CD4-positive, alpha-beta T cell treated with Interleukin-17A for 4 hours (primary cell): ENCODE data around the gene LHX8.
"Not testable (repeated sequence)": the region's sequence is repeated elsewhere in the genome, so short reads cannot be mapped to it uniquely, and the experiment has no call there.

Experiments used
- DNase-seq: peaks from one replicate; pipeline ENCODE4 v3.0.0-alpha.2; 2020; ENCODE audit warnings: mixed read lengths

Gene LHX8

GRCh38 chr1:75132812-75133619, 1.2 kb upstream of the LHX8 start:
- no peak for DNase-seq

- no peak for DNase-seq
Observed at GRCh38 chr1:75134647-75135572, 722 bp downstream of the LHX8 start.

GRCh38 chr1:75135573-75136194, 1.5 kb downstream of the LHX8 start:
- DNase-seq = no peak

GRCh38 chr1:75136195-75136815, 2.1 kb downstream of the LHX8 start:
- no peak for DNase-seq

- DNase-seq = no peak
Observed at GRCh38 chr1:75136921-75137641, 2.9 kb downstream of the LHX8 start.

- no peak for DNase-seq
Observed at GRCh38 chr1:75152092-75152491, 17.9 kb downstream of the LHX8 start.

- DNase-seq = no peak
Observed at GRCh38 chr1:75159154-75159553, 25.0 kb downstream of the LHX8 start.

- no peak for DNase-seq
Observed at GRCh38 chr1:75165264-75165663, 31.1 kb downstream of the LHX8 start.

GRCh38 chr1:75166821-75167220, 32.6 kb downstream of the LHX8 start:
- DNase-seq = no peak

GRCh38 chr1:75170011-75170410, 35.8 kb downstream of the LHX8 start:
- no peak for DNase-seq

- no peak for DNase-seq
Observed at GRCh38 chr1:75170981-75171380, 36.8 kb downstream of the LHX8 start.

- no peak for DNase-seq
Observed at GRCh38 chr1:75171876-75172275, 37.7 kb downstream of the LHX8 start.

- DNase-seq = no peak
Observed at GRCh38 chr1:75172556-75172955, 38.4 kb downstream of the LHX8 start.

- no peak for DNase-seq
Observed at GRCh38 chr1:75174031-75174760, 40.0 kb downstream of the LHX8 start.

GRCh38 chr1:75181214-75181955, 47.2 kb downstream of the LHX8 start:
- not testable (repeated sequence) for DNase-seq

GRCh38 chr1:75188892-75189291, 54.7 kb downstream of the LHX8 start:
- no peak for DNase-seq

- no peak for DNase-seq
Observed at GRCh38 chr1:75198163-75198562, 64.0 kb downstream of the LHX8 start.

- DNase-seq = no peak
Observed at GRCh38 chr1:75198761-75199160, 64.6 kb downstream of the LHX8 start.

- DNase-seq = no peak
Observed at GRCh38 chr1:75202751-75203150, 68.6 kb downstream of the LHX8 start.

- no peak for DNase-seq
Observed at GRCh38 chr1:75203415-75204277, 69.5 kb downstream of the LHX8 start.
